ENCODE results near the gene SSR2. TPM values are rescaled to one million over a fixed set of nuclear protein-coding genes. Genes with fewer than 3 reads are reported as not detected.
A peak's percentile ranks its signal among the peaks of the same experiment; 100 is the strongest.

The SSR2 gene
- total RNA-seq, 2 experiments from 2014 or later = 148 to 150 TPM

- POLR2A ChIA-PET = interaction anchor here (0.6 to 1.7 kb wide), 6 partner anchors 12 to 73 kb away, joined by 3 to 6 read pairs (median 3); partner anchors contain the start of gene LAMTOR2
- CTCF ChIA-PET = interaction anchor here (0.6 to 2.5 kb wide), 36 partner anchors 9 to 209 kb away, joined by 3 to 26 read pairs (median 5); partner anchors contain the start of genes GON4L, KHDC4, MEX3A and SLC25A44
Measured at GRCh38 chr1:156065871-156066270, 45.1 kb upstream of the SSR2 start.

GRCh38 chr1:156065212-156065611 lies 44.5 kb upstream of the SSR2 start:
- no peak for TF ChIP-seq CTCF (IDR thresholded peaks at IDR 0.05)
- peak; percentile 22 for ATAC-seq
- H3K36me3 Mint-ChIP-seq (ENCODE audit: low read depth) = no peaks in the 10 kb centered on the region
- peaks cover 16% of the 10 kb centered on the region for H3K4me1 Mint-ChIP-seq (ENCODE audit: low read depth)
- H3K9me3 Mint-ChIP-seq = no peaks in the 10 kb centered on the region
- intact Hi-C loops (cut with micrococcal nuclease) = no loop called here
- CTCF ChIA-PET = interaction anchor here (0.6 to 2.5 kb wide), 15 partner anchors 8 to 273 kb away, joined by 3 to 26 read pairs (median 5); partner anchors contain the start of genes CCT3, KHDC4, SSR2 and TSACC
- no peaks in the 10 kb centered on the region for H3K27me3 Mint-ChIP-seq
- POLR2A ChIA-PET = interaction anchor here (1.0 kb wide), 1 partner anchor 44 kb away, joined by 3 read pairs; no protein-coding TSS in a partner anchor
- no peak for DNase-seq
- no peak overlapping the region for H3K4me3 Mint-ChIP-seq
- H3K27ac Mint-ChIP-seq = no peak overlapping the region

More at GRCh38 chr1:156065871-156066270, 45.1 kb upstream of the SSR2 start:
- no peak for ATAC-seq
- H3K4me3 Mint-ChIP-seq = no peak overlapping the region
- peaks cover 16% of the 10 kb centered on the region for H3K4me1 Mint-ChIP-seq (ENCODE audit: low read depth)
- no peak overlapping the region for H3K27ac Mint-ChIP-seq
- H3K36me3 Mint-ChIP-seq (ENCODE audit: low read depth) = no peaks in the 10 kb centered on the region
- TF ChIP-seq CTCF (IDR thresholded peaks at IDR 0.05) = no peak
- no peaks in the 10 kb centered on the region for H3K27me3 Mint-ChIP-seq
- intact Hi-C loops (cut with micrococcal nuclease) = no loop called here
- H3K9me3 Mint-ChIP-seq = no peaks in the 10 kb centered on the region
- no peak for DNase-seq

GRCh38 chr1:156064615-156065014 lies 43.9 kb upstream of the SSR2 start:
- Mint-ChIP-seq H3K27ac (no peak overlapping the region), H3K4me1 (ENCODE audit: low read depth) (peaks cover 16% of the 10 kb centered on the region), H3K4me3 (no peak overlapping the region), H3K36me3 (ENCODE audit: low read depth) (no peaks in the 10 kb centered on the region), H3K9me3 (no peaks in the 10 kb centered on the region), H3K27me3 (no peaks in the 10 kb centered on the region)
- ChIA-PET CTCF (interaction anchor here (0.6 to 2.5 kb wide), 8 partner anchors 32 to 273 kb away, joined by 3 to 26 read pairs (median 4); partner anchors contain the start of genes CCT3, SSR2 and TSACC), POLR2A (no interaction called here)
- TF ChIP-seq CTCF (IDR thresholded peaks at IDR 0.05) = no peak
- DNase-seq (peak; percentile 14), ATAC-seq (peak; percentile 46)
- intact Hi-C loops (cut with micrococcal nuclease) = no loop called here

GRCh38 chr1:156063997-156064285 lies 43.2 kb upstream of the SSR2 start:
- no peak for ATAC-seq
- H3K4me3 Mint-ChIP-seq = no peak overlapping the region
- intact Hi-C loops (cut with micrococcal nuclease) = no loop called here
- DNase-seq = no peak
- no peaks in the 10 kb centered on the region for H3K27me3 Mint-ChIP-seq
- no peak for TF ChIP-seq CTCF (IDR thresholded peaks at IDR 0.05)
- ChIA-PET POLR2A (no interaction called here), CTCF (interaction anchor here (0.8 to 2.2 kb wide), 7 partner anchors 9 to 126 kb away, joined by 3 to 6 read pairs (median 3); no protein-coding TSS in a partner anchor)
- H3K9me3 Mint-ChIP-seq = no peaks in the 10 kb centered on the region
- H3K4me1 Mint-ChIP-seq (ENCODE audit: low read depth) = peaks cover 16% of the 10 kb centered on the region
- no peak overlapping the region for H3K27ac Mint-ChIP-seq
- H3K36me3 Mint-ChIP-seq (ENCODE audit: low read depth) = no peaks in the 10 kb centered on the region

GRCh38 chr1:156062189-156062588 lies 41.4 kb upstream of the SSR2 start:
- Mint-ChIP-seq H3K27me3 (no peaks in the 10 kb centered on the region), H3K4me1 (ENCODE audit: low read depth) (peaks cover 18% of the 10 kb centered on the region), H3K27ac (no peak overlapping the region), H3K9me3 (no peaks in the 10 kb centered on the region), H3K36me3 (ENCODE audit: low read depth) (peaks cover 5% of the 10 kb centered on the region), H3K4me3 (no peak overlapping the region)
- TF ChIP-seq CTCF (IDR thresholded peaks at IDR 0.05) = no peak
- intact Hi-C loops (cut with micrococcal nuclease) = no loop called here
- ChIA-PET CTCF (no interaction called here), POLR2A (no interaction called here)
- ATAC-seq (no peak), DNase-seq (no peak)

Data from activated CD8-positive, alpha-beta T cell treated with anti-CD3 and anti-CD28 coated beads for 36 hours (primary cell).